NCI-H524 (cell line): ENCODE results near the gene MCCD1.

Experiments used
- DNase-seq, 2 experiments: peaks; one replicate each; lab custom pipeline; 2025; lab: John Stamatoyannopoulos, UW

MCCD1 gene

DNA sequence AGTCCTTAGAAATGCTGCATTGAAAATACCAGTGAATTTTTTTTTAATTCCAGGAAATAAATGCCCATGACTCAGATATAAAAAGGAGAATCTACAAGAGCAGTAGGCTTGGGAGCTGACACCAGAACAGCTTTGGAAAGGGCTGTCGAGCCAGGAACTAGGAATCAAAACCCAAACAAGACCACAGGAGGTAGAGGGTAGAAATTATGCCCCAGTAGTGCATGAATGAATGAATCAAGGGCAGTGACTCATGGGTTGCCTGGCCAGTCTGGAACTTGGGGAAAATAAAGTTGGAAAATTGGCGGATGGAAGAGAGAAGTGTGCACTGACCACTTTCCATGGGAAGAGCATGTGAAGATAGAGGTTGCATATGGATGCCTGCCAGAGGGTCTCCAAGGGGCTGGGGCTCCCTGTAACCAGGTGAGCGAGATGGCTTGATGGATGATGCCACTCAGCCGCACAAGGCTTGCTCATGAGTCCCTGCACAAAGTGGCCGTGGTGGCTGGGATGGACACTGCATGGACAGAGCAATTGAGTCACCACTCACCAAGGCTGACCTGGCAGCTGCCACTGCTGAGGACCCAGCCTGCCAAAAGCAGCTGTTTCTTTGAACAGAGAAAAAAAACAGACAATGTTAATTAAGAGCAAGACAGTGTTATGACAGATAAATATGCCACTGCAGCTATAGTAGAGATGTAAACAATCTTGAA lies 15.2 kb upstream of the MCCD1 start:
- no peak for DNase-seq

DNA sequence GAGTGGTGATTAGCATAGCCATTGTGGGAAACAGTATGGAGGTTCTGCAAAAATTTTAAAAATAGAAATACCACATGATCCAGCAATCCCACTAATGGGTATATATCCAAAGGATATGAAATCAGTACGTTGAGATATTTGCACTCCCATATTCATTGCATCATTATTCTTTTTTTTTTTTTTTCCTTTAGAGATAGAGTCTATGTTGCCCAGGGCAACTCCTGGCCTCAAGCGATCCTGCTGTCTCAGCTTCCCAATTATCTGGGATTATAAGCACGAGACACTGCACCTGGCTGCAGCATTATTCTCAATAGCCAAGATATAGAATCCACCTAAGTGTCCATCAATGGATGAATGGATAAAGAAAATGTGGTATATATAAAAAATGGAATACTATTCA lies 6.9 kb upstream of the MCCD1 start:
- DNase-seq, result no peak

DNA sequence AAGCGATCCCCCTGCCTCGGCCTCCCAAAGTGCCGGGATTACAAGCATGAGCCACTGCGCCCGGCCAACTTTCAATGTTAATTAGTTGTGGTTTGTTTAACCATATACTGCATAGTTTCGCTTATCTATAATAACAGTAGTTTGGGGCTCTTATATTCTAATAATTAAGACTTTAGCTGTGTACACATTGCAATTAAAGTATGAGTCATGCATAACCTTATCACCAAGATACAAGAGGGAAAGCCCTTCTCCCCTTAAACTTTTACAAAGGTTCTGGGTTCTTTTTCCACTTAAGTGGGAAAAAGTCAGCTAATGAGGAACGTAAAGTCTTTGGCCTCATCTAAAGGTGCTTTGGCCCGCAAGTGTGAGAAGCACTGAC lies 3.2 kb upstream of the MCCD1 start:
- DNase-seq, result no peak

DNA sequence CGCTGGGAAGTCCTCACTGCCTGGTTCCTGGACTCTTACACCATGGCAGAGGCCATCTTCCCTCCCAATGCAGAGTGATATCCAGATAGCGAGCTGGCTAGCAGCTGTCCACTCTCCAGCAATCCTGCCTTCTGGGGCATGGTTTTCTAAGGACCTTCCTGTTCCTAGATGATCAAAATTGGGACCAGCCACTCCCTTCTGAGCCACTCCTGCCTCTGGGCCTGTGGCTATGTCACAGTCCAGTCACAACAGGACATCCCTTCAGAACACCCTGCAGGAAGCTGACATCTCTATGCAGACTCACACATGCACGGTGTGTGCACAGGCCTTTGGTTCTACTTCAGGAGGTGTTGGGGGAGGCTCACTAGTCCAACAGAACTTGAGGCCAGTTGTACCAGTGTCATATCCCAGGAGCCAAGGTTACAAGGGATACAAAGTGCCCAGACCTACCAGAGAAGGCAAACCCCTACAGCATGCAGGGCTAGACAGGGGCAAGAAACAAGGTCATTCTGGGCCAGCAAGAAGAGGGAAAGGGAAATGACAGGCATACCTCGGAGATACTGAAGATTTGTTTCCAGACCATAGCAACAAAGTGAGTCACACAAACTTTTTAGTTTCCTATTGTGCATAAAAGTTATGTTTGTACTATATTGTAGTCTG lies 2.7 kb upstream of the MCCD1 start:
- DNase-seq, result no peak

DNA sequence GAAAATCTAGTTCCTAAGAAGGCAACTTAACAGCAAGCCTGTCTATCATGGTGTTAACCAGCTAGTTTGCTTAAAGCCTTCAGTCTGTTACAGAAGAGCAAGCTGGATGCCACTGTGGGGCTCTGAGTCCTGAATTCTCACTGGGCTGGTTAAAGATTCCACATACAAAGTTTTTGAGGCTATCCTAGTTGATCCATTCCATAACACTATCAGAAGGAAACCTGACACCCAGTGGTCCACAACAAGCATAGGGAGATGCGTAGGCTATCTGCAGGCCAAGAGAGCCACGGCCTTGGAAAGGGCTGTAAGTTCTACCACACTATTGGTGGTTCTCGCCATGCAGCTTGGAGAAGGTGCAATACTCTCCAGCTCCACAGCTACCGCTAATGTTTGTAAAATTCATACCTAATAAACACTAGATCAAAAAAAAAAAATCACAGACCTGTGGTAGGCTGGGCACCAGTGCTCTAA lies 420 bp upstream of the MCCD1 start:
- DNase-seq, result no peak

DNA sequence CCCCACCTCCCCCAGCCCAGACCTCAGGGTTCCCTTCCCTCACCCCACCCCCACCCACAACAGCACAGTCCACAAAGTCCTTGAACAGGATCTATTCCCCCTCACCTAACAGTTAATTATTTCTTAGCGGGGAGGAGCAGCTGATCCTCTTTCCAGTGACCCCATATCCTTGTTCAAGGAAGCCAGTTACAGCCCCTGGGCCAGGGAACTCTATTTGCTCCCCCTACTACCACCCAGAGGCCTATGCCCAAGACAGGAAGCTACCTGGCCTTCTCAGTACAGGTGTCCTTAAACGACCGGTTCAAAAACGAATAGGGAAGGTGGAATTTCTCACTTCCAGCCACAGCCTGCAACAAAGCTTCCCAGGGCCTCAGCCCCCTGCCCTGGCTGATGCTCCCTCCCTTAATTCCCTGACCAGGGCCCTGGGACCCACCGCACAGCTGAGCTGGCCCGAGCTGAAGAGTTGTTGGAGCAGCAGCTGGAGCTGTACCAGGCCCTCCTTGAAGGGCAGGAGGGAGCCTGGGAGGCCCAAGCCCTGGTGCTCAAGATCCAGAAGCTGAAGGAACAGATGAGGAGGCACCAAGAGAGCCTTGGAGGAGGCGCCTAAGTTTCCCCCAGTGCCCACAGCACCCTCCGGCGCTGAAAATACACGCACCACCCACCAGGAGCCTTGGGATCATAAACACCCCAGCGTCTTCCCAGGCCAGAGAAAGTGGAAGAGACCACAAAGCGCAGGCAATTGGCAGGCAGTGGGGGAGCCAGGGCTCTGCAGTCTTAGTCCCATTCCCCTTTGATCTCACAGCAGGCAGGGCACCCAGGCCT lies 778 bp downstream of the MCCD1 start:
- no peak for DNase-seq

DNA sequence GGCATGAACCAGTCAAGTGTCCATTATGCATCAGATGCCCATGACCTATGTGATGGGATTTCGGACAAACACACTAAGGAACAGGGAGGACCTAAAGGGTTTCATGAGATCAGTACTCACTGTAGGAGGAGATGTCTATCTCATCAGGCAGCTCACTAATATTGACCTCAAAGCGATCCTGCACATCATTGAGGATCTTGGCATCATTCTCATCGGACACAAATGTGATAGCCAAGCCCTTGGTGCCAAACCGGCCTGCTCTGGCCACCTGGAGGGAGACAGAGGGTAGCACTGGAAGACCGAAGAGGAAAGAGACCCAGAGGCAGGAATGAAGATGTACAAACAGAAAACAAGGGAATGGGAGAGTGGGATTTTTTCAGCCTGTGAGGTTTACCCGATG lies 1.9 kb downstream of the MCCD1 start:
- DNase-seq, result no peak

DNA sequence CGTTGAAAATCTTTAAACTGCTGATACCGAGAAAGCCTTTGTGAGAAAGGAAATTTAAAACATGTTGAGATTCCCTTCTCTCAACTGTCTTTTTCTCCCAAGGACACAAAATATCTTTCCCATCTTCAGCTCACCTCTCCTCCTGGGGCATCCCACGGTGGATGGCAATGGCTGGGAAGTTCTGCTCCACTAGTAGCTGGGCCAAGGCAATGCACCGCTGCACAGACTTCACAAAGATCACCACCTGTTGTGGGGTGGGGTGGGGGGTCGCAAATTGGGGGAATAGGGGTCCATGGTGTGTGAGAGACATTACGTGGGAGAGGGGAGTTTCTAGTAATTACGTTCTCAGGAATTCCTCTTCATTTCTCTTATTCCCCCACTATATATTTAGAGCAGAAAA lies 2.4 kb downstream of the MCCD1 start:
- DNase-seq, result no peak

DNA sequence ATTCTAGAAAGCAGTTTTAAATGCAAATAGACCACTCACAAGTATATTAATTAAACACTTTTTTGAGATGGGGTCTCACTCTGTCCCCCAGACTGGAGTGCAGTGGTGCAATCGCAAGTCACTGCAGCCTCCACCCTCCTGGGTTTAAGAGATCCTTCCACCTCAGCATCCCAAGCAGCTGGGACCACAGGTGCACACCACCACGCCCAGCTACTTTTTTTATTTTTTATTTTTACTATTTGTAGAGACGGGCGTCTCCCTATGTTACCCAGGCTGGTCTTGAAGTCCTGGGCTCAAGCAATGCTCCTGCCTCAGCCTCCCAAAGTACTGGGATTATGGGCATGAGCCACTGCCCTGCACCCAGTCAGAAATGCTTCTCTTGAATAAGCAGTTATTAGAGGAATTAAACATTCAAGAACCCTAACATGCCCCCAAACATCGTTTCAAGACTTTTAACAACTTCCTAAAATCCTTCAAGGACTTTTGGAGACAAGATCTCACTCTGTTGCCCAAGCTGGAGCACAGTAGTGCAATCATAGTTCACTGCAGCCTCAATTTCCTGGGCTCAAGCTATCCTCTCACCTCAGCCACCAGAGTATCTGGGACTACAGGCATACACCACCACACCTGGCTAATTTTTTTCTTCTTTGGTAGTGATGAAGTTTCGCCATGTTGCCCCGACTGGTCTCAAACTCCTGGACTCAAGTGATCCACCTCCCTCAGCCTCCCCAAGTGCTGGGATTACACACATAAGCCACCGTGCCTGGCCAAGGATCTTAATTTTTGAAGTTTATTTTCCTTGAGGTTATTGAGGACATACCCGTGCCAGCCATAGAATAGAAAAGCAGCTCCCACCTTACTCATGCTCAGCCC lies 3.2 kb downstream of the MCCD1 start:
- DNase-seq, result no peak

DNA sequence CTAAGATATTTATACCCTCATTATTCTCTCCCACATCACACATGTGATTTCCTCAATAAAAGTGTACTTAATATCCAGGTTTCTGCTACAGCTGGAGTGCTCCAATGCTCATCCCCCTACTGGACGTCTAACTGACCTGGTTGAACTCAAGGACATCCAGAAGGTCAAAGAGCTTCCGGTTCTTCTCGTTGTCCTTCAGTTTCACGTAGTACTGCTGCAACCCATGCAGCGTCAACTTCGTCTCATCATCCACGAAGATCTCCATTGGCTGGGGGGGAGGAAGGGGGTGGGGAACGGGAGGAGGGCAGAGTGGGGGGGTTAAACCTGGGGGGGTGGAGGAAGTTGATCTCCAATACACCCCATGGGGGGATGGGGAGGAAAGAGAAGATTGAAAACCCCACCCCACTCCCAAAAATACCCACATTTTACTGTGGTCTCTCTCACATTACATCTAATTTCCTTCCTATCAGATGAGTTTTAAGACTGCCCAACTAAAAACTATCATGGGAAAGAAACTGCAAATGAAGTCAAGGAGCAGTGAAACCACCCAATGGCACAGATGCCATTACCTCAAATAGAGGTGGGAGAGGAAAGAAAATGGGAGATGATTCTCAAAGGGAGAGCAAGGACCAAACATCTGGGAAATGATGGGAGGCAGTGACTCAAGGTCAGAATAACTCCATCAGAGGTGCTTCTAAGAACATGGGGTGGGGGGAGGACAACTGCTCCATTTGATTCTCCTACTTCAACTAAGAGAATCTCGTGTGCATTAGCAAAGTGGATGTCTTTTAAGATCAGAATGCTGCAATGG lies 4.1 kb downstream of the MCCD1 start:
- no peak for DNase-seq

DNA sequence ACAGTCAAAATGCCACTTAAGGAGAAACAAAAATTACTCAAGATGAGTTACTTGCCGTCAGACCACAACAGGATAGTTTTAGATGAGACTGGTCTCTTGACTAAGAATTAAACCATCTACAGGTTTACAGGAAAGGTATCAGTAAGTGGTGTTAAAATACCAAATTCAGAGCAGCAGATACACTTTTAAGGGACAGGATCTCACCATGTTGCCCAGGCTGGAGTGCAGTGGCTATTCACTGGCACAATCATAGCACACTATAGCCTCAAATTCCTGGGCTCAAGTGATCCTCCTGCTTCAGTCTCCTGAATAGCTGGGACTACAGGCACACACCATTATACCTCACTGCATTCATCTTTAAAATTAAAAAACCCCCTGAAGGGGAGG lies 4.7 kb downstream of the MCCD1 start:
- no peak for DNase-seq

DNA sequence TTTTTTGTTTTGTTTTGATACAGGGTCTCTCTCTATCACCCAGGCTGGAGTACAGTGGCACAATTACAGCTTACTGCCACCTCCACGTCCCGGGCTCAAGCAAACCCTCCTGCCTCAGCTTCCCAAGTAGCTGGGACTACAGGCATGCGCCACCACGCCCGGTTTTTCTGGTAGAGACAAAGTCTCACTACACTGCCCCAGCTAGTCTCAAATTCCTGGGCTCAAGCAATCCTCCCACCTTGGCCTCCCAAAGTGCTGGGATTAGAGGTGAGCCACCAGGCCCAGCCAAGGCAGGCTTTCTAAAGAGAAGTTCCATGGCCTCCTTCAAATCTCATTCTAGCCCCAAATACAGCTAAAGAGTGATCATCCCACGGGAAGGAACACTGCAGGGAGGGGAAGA lies 5.2 kb downstream of the MCCD1 start:
- DNase-seq, result no peak

DNA sequence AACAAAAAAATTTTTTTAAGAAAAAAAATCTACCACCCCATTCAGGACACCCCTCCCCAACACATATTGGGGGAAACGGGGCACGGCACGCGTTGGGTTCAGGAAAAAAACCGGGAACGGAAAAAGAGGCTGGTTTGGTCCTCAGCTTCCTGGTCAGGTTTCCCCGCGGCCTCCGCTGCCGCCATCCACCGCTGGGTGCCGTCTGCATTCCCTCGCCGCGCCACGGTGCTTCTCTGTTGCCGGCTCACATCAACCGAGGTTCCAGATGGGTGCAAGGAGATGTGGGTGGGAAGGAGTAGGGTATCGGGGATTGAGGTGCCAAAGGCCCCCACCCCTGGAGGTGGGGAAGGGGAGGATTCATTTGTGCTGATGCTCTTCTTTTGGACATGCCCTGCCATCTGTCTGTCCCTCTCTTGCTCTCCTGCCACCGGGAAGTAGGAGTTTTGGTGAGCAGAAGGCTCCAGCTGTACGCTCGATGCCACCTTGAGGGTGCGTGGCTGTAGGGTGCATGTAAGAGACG lies 5.8 kb downstream of the MCCD1 start:
- DNase-seq, result no peak

DNA sequence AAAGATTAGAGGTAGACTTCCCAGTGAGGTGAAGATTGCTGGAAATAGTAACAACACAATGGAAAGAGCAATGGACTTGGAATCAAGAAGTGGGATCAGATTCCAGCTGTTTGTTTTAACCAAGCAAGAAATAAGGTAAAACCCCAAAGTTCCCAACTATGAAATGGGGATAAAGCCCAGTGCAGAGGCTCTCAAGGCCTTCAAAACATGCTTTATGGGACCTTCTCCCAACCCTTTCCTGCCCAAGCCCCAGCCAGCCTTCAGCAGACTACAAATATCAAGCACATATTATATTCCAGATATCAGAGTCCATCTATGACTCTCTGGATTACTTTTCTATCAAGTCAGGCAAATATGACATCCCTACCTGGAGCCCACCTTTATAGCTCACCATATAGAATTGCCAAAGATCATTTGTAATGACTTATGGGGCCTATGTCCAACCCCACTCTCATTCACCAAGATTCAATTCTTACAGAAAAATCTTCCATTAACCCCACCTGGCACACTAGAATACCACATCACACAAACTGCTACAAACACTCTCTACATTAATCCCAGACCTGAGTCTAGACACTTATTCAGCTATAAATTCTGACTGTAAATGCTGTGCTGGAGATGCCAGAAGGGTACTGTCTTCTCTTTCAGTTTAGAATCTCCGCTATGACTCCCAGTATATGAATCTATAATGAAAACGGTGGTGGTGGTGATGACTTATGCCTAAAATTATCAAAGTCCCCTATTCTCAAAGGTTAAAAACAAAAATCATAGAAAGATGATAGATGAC lies 7.0 kb downstream of the MCCD1 start:
- no peak for DNase-seq

DNA sequence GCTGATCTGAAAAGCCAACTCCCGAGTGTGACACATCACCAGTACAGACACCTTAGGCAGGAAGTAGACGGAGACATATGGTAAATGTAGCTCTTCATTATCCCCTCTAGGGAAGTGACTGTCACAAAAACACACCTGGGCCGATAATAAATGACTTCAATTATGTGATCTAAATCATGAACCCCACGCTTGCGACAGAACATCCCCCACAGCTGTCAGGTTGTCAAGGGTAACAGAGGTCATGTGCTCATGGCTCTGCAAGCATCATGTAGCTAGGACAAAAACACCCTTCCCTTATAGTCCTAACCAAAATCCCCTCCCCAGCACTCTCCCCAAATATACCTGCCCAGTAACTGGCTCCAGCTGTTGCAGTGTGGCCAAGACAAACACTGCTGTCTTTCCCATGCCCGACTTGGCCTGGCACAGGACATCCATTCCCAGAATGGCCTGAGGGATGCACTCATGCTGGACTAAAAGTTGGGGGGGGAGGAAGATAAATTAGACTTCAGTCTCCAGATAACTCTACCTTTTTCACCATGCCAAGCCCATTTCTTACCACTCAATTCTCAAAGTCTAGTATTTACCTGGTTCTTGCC lies 10.1 kb downstream of the MCCD1 start:
- DNase-seq, result no peak

DNA sequence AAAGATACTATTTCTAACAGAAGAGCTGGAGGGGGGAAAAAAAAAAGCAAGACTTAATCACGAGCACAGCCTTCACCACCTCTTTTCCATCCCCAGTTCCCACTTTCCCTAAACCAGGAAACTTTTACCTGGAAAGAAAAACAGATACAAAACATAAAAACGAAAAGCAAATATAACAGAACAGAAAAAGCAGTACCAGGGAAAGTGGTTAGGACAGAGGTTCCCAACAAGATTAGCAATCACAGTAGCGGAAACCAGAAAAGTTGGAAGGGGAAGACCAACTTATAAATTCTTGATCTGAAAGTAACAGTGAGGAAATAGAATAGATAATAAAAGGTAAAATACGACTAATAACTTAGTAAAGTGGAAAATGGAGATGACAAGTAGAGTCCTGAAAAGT lies 11.9 kb downstream of the MCCD1 start:
- DNase-seq, result no peak

DNA sequence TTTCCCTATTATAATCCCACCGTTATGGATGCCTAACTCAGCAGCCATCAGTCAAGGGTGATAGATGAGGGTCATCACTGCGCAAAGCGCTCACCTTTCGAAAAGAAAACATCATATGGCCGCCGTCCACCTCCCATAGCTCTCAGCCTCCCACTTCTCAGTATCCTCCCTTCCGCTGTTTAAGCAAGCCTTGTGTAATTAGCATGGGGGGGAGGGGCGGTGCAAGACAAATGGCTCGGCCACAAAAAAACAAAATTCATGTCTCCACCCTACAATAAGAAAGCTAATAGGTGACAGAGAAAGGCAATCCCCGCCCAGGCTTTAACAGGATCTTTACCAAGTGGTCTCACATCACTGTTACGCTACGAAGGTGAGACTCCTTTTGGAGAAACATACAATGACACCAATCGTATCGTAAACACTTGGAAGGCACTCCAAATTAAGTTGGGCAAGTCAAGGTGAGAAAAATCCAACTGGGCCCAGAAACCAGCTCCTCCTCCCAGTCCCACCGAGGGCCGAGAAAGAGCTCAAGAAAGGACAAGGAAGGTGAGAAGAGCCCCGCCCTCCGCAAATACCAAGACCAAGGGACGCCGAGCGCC lies 12.4 kb downstream of the MCCD1 start:
- peak; percentile 5 to 31 for DNase-seq

DNA sequence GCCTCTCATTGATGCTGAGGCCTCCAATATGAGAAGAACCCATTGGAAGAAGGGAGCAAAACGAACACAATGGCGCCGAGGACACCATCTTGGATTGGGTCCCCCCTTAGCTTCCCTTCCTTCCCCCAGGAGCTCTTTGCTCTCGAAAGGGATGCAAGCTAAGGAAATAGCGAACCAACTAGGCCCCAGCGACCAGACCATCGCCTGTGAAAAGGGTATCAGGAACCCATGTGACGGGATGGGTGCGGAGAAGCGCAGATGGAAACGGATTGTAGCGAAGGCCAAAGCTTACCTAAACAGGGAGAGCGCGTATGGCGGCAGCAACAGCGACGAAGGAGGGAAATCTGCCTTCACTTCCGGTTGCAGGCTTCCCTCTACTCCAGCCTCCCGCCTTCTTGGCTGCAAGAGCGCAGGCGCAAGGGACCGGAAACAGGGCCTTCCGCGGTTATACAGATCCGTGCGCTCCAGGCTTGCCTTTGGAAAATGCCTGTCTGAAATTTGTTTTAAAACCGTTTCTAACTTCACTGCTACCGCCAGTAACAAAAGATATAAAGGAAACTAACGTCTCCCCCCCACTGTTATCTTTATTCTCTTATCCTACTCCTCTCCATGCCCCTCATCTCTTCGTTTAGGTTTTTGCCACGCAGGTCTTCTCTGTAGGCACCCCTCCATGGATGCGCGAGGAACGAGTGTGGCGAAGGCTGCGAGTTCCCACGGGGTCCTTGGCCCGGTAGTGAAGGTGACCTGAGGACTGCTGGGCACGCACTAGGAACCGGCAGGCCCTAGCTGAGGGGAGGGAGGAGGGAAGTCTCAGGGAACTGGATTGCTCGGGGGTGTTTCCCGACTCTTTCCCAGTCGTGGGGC lies 13.1 kb downstream of the MCCD1 start, which contains the start of gene DDX39B:
DDX39B (minus strand) TSS at position 346 of the 864 bp plus-strand sequence. CDS start 1,471 bp downstream, outside the sequence.
- peak; percentile 96 for DNase-seq
